GF-D8 (cell line): ENCODE data around the gene AIF1L.
"Not testable (repeated sequence)": the region's sequence is repeated elsewhere in the genome, so short reads cannot be mapped to it uniquely, and the experiment has no call there.

Experiments
- DNase-seq: peaks from one replicate; lab custom pipeline; 2025; lab: John Stamatoyannopoulos, UW

The AIF1L gene

GRCh38 chr9:131121346-131121745 lies 25.0 kb downstream of the AIF1L start:
- no peak for DNase-seq

DNA sequence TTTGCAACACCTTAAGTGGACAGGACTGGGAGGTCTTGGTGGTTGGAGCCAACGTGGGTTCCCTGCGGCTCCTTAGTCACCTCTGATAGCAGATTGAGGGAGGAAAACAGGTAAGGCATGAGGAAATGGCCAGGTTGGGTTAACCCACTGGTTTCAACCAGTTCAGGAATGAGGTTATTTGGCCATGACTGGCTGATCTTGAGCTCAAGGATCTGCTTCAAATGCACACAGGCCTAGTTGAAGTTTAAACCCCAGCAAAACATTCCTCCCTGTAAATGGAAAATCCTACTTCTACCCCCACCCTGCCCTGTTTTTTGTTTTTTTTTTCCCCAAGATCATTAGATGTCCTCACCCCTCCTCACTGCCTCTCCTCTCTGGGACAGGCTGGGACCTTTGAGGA lies 25.8 kb downstream of the AIF1L start:
- no peak for DNase-seq

GRCh38 chr9:131125038-131125287 lies 28.6 kb downstream of the AIF1L start:
- DNase-seq = no peak

GRCh38 chr9:131125288-131126058 lies 29.1 kb downstream of the AIF1L start, which contains the start of gene NUP214:
NUP214 (plus strand) TSS chr9:131125586; CDS start chr9:131125705, 119 bp downstream.
- DNase-seq = peak; percentile 92

DNA sequence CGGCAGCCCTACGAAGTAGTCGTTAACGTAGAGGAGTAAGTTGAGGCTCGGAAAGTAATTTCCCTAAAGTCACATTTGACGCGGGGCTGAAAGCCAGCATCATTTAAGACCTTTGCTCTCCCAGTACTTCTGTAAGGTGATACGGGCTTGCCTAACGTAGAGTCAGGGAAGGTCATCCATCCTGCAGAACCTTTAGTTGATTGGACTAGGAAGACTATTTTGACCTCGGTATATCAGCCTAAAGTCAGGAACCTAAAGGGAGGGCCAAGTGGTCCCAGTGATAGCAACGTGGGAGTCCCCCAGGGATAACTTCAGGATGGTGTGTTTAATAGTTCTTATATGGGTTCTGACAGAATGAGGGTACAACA lies 29.7 kb downstream of the AIF1L start:
- DNase-seq = no peak

DNA sequence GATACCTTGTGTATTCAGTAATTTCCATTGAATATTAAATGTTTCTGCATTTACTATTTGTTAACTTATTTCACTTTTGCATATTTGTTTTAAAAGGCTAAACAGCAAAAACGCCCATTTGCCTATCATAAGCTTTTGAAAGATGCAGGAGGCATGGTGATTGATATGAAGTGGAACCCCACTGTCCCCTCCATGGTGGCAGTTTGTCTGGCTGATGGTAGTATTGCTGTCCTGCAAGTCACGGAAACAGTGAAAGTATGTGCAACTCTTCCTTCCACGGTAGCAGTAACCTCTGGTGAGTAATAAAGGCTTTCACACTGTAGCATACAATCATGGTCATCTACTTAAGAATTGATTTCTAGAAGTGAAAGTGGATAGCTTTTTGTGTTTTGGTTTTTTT lies 32.9 kb downstream of the AIF1L start:
- DNase-seq = no peak

- DNase-seq = no peak
These were observed 42.3 kb downstream of the AIF1L start for GRCh38 chr9:131138676-131139075.

DNA sequence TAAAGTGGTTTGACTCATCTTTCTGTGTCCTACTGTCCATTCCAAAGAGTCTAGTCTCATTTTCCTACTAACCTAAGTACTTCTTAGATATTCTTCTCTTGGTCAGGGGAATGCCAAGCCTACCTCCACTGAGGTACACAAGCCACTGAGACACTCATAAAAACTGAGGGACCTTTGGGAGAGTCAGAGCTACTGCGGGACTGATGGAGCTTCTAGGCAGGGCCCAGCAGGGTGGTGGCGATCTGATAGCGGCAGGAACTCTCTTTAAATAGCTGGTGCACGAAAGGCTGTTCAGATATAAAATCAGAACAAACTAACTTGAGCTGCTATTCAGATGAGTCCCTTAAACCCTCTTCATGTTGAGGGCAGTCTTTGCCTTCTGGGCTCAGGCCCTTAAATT lies 43.8 kb downstream of the AIF1L start:
- DNase-seq = no peak

DNA sequence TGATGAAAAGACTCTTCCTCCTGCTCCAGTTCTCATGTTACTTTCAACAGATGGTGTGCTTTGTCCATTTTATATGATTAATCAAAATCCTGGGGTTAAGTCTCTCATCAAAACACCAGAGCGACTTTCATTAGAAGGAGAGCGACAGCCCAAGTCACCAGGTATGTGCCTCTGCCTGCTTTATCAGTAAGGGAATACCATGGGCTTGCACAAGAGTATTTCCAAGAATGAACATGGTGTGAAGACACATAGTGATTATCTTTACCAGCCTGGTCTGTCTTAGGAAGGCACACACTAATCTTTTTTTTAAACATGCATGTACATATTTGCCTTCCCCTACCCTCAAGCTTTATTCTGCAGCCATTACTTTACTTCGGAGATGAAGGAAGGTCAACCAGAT lies 44.2 kb downstream of the AIF1L start:
- no peak for DNase-seq

DNA sequence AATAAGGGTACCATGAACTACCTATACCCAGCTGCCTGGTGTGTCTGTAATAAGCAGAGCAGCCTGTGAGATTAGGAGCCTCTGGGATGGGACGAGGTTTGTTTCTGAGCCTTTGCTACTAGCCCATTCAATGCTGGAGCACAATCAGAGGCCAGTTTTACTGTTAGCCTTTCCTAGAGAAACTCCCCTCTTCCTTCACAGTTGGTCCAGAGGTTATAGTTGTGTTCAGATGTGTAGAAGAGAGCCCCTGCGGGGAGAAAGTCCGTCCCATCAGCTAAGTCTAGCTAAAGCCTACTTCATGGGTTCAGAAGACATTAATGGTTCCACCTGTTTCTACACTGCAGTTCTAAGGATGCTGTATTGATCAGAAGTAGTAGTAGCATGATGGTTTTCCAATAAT lies 45.8 kb downstream of the AIF1L start:
- DNase-seq = no peak

DNA sequence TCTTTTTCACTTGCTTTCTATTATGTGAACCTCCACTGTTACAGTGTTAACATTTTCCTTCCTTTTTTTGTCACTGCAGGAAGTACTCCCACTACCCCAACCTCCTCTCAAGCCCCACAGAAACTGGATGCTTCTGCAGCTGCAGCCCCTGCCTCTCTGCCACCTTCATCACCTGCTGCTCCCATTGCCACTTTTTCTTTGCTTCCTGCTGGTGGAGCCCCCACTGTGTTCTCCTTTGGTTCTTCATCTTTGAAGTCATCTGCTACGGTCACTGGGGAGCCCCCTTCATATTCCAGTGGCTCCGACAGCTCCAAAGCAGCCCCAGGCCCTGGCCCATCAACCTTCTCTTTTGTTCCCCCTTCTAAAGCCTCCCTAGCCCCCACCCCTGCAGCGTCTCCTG lies 47.9 kb downstream of the AIF1L start:
- peak; percentile 62 for DNase-seq

GRCh38 chr9:131145245-131145644 lies 48.9 kb downstream of the AIF1L start:
- DNase-seq = no peak

DNA sequence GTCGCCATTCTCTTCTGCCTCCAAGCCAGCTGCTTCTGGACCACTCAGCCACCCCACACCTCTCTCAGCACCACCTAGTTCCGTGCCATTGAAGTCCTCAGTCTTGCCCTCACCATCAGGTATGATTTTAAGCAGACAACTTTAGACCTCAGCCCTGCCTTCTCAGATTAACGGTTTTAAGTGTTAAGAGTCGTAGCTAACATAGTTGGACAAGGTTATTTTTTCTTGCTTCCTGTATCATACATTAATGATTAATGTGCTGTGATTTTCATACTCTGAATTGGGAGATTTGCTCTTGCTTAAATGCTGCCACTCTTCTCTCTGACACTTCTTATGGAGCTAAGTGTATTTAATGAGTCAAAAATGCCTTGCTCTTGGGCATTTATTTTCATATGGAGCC lies 49.9 kb downstream of the AIF1L start:
- DNase-seq = no peak

- no peak for DNase-seq
These were observed 51.9 kb downstream of the AIF1L start for GRCh38 chr9:131148276-131148675.

GRCh38 chr9:131148966-131149687 lies 52.8 kb downstream of the AIF1L start:
- no peak for DNase-seq

- DNase-seq = peak; percentile 38
These were observed 53.3 kb downstream of the AIF1L start for GRCh38 chr9:131149688-131150053.

DNA sequence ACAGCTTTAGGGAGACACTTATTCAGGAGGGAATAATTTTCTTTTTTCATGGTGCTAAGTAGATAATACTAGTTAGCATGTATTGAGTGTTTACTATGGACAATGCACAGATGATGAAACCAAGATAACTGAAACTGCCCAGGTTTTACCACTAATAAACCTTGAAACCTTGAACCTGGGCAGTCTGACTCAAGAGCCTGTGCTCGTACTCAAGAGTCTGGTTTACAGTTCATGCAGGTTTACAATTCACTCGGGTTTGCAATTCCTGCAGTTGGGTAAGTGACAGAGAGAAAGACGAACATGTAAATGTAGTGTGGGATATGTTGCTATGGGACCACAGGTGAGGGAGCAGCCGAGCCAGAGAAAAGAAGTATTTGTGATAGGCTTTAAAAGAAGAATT lies 57.3 kb downstream of the AIF1L start:
- no peak for DNase-seq

GRCh38 chr9:131158673-131159072 lies 62.3 kb downstream of the AIF1L start:
- not testable (repeated sequence) for DNase-seq

GRCh38 chr9:131160416-131161112 lies 64.2 kb downstream of the AIF1L start:
- DNase-seq = no peak

- DNase-seq = no peak
These were observed 65.3 kb downstream of the AIF1L start for GRCh38 chr9:131161585-131161984.

DNA sequence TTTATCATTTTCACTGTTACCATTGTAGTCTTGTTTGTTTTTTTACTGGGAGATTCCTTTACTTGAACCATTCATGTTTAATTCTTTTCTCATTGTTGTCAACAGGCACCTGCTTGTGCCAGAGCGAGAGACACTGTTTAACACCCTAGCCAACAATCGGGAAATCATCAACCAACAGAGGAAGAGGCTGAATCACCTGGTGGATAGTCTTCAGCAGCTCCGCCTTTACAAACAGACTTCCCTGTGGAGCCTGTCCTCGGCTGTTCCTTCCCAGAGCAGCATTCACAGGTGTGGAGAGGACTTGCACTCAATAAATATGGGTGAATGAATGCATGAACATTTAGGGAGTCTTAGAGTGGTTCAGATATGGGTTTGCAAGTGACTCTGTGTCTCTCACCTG lies 66.6 kb downstream of the AIF1L start:
- no peak for DNase-seq

DNA sequence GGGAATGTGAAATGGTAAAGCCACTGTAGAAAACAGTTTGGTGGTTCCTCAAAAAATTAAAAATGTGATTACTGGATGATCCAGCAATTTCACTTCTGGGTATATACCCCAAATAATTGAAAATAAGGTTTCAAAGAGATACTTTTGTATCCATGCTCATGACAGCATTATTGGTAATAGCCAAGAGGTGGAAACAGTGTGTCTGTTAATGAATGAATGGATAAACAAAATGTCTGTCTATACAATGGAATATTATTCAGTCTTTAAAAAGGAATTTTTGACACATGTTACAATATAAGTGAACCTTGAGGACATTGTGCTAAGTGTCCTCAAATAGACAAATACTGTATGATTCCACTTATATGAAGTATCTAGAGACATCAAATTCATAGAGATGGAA lies 69.2 kb downstream of the AIF1L start:
- DNase-seq = no peak

- no peak for DNase-seq
These were observed 70.9 kb downstream of the AIF1L start for GRCh38 chr9:131167146-131167692.
